ENCODE data around the gene SLC35F1. TPM values are rescaled to one million over a fixed set of nuclear protein-coding genes. Genes with fewer than 3 reads are reported as not detected.

SLC35F1 gene
- polyA plus RNA-seq, 1 donor from 2014 or later: 35.1 TPM

DNA sequence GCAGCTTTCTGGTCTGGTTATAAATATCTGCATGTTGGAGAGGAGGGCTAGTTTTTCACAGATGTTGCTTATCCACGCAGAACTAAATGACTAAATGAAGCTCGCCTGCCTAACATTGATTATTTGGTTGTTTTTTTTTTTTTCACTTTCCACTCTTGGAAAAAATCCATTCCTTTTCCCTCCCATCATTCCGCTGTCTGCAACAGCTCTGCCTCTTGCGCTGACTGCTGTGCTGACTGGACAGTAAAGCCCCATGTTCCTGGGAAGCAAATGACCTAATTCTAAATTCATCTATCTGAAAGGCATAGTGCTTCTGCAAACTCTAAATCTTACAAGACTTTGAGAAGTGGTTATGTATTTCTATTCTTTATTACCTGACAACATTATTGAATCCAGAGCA, 385.5 kb downstream of the SLC35F1 start:
- TF ChIP-seq TAF1 (IDR thresholded peaks at IDR 0.05; ENCODE audit: low read depth) (no peak), RAD21 (conservative IDR thresholded peaks at IDR 0.05) (no peak), EZH2 (IDR thresholded peaks at IDR 0.05; ENCODE audit: borderline replicate concordance, insufficient read depth, low read length, poor library complexity, severe bottlenecking) (no peak), SMC3 (conservative IDR thresholded peaks at IDR 0.05; ENCODE audit: poor library complexity) (no peak)
- TF ChIP-seq, protein P1, sequence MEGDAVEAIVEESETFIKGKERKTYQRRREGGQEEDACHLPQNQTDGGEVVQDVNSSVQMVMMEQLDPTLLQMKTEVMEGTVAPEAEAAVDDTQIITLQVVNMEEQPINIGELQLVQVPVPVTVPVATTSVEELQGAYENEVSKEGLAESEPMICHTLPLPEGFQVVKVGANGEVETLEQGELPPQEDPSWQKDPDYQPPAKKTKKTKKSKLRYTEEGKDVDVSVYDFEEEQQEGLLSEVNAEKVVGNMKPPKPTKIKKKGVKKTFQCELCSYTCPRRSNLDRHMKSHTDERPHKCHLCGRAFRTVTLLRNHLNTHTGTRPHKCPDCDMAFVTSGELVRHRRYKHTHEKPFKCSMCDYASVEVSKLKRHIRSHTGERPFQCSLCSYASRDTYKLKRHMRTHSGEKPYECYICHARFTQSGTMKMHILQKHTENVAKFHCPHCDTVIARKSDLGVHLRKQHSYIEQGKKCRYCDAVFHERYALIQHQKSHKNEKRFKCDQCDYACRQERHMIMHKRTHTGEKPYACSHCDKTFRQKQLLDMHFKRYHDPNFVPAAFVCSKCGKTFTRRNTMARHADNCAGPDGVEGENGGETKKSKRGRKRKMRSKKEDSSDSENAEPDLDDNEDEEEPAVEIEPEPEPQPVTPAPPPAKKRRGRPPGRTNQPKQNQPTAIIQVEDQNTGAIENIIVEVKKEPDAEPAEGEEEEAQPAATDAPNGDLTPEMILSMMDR (IDR thresholded peaks at IDR 0.05; ENCODE audit: poor library complexity, severe bottlenecking): no peak
- no peak overlapping the region for H2AFZ ChIP-seq (ENCODE audit: low read depth, low read length)

DNA sequence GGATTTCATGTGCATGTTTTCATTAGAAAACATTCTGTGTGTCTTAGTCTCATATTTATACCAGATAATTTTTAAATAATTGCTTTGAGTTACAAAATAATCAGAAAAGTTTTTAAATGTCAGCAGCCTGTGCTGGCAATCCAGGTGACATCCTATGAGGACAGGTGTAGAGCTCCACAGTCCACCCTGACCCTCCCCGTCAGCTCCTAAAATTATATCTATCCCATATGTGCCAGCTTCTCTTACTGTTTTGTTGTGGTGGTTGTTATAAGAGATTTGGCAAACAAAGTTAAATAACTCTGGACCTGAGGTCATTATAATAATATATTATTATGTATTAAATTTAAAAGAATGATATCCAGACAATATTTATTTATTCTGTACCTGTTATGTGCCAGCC, 387.8 kb downstream of the SLC35F1 start:
- Histone ChIP-seq H3K27ac (ENCODE audit: low read length) (no peak overlapping the region), H3K27me3 (ENCODE audit: insufficient read depth, low read depth, low read length) (no peaks in the 10 kb centered on the region), H3K9ac (ENCODE audit: low read length) (no peak overlapping the region), H2AFZ (ENCODE audit: low read depth, low read length) (no peak overlapping the region), H4K20me1 (ENCODE audit: insufficient read depth) (no peaks in the 10 kb centered on the region), H3F3A (ENCODE audit: insufficient read depth, low read length, poor library complexity, severe bottlenecking) (no peaks in the 10 kb centered on the region), H3K9me3 (ENCODE audit: low read length) (no peaks in the 10 kb centered on the region), H3K79me2 (replicated peaks; ENCODE audit: insufficient read depth, low read length) (no peaks in the 10 kb centered on the region), H3K4me2 (ENCODE audit: low read length) (no peak overlapping the region), H3K4me3 (ENCODE audit: low read length) (no peak overlapping the region), H3K9me2 (ENCODE audit: insufficient read depth, low read length) (no peaks in the 10 kb centered on the region), H3K36me3 (ENCODE audit: insufficient read depth, low read length) (no peaks in the 10 kb centered on the region)
- TF ChIP-seq TAF1 (IDR thresholded peaks at IDR 0.05; ENCODE audit: low read depth) (no peak), MXI1 (conservative IDR thresholded peaks at IDR 0.05; ENCODE audit: poor library complexity, severe bottlenecking) (no peak), POLR2AphosphoS5 (IDR thresholded peaks at IDR 0.05) (no peak), RAD21 (conservative IDR thresholded peaks at IDR 0.05) (no peak), SMC3 (conservative IDR thresholded peaks at IDR 0.05; ENCODE audit: poor library complexity) (no peak), EZH2 (IDR thresholded peaks at IDR 0.05; ENCODE audit: borderline replicate concordance, insufficient read depth, low read length, poor library complexity, severe bottlenecking) (no peak), EP300 (conservative IDR thresholded peaks at IDR 0.05; ENCODE audit: poor library complexity, severe bottlenecking) (no peak)
- TF ChIP-seq, protein P2, sequence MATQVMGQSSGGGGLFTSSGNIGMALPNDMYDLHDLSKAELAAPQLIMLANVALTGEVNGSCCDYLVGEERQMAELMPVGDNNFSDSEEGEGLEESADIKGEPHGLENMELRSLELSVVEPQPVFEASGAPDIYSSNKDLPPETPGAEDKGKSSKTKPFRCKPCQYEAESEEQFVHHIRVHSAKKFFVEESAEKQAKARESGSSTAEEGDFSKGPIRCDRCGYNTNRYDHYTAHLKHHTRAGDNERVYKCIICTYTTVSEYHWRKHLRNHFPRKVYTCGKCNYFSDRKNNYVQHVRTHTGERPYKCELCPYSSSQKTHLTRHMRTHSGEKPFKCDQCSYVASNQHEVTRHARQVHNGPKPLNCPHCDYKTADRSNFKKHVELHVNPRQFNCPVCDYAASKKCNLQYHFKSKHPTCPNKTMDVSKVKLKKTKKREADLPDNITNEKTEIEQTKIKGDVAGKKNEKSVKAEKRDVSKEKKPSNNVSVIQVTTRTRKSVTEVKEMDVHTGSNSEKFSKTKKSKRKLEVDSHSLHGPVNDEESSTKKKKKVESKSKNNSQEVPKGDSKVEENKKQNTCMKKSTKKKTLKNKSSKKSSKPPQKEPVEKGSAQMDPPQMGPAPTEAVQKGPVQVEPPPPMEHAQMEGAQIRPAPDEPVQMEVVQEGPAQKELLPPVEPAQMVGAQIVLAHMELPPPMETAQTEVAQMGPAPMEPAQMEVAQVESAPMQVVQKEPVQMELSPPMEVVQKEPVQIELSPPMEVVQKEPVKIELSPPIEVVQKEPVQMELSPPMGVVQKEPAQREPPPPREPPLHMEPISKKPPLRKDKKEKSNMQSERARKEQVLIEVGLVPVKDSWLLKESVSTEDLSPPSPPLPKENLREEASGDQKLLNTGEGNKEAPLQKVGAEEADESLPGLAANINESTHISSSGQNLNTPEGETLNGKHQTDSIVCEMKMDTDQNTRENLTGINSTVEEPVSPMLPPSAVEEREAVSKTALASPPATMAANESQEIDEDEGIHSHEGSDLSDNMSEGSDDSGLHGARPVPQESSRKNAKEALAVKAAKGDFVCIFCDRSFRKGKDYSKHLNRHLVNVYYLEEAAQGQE (IDR thresholded peaks at IDR 0.05; ENCODE audit: borderline replicate concordance): no peak
- TF ChIP-seq, protein P1 (IDR thresholded peaks at IDR 0.05; ENCODE audit: poor library complexity, severe bottlenecking): no peak

More for the DNA sequence above, 385.5 kb downstream of the SLC35F1 start:
- H3K27ac ChIP-seq (ENCODE audit: low read length): no peak overlapping the region
- no peaks in the 10 kb centered on the region for H3K79me2 ChIP-seq (replicated peaks; ENCODE audit: insufficient read depth, low read length)
- no peaks in the 10 kb centered on the region for H3K27me3 ChIP-seq (ENCODE audit: insufficient read depth, low read depth, low read length)
- H3K9me2 ChIP-seq (ENCODE audit: insufficient read depth, low read length): no peaks in the 10 kb centered on the region
- H3K4me2 ChIP-seq (ENCODE audit: low read length): no peak overlapping the region
- no peak overlapping the region for H3K9ac ChIP-seq (ENCODE audit: low read length)
- no peaks in the 10 kb centered on the region for H3F3A ChIP-seq (ENCODE audit: insufficient read depth, low read length, poor library complexity, severe bottlenecking)
- no peaks in the 10 kb centered on the region for H3K9me3 ChIP-seq (ENCODE audit: low read length)
- no peaks in the 10 kb centered on the region for H4K20me1 ChIP-seq (ENCODE audit: insufficient read depth)
- H3K36me3 ChIP-seq (ENCODE audit: insufficient read depth, low read length): no peaks in the 10 kb centered on the region
- H3K4me3 ChIP-seq (ENCODE audit: low read length): no peak overlapping the region

All from neural cell (in vitro differentiated cells).